Femur (tissue), 1 donor: ENCODE measurements around the gene TXNRD2.

Source experiments
- DNase-seq: peaks from one replicate; pipeline ENCODE4 v3.0.0-alpha.2; 2017

The TXNRD2 gene

DNA sequence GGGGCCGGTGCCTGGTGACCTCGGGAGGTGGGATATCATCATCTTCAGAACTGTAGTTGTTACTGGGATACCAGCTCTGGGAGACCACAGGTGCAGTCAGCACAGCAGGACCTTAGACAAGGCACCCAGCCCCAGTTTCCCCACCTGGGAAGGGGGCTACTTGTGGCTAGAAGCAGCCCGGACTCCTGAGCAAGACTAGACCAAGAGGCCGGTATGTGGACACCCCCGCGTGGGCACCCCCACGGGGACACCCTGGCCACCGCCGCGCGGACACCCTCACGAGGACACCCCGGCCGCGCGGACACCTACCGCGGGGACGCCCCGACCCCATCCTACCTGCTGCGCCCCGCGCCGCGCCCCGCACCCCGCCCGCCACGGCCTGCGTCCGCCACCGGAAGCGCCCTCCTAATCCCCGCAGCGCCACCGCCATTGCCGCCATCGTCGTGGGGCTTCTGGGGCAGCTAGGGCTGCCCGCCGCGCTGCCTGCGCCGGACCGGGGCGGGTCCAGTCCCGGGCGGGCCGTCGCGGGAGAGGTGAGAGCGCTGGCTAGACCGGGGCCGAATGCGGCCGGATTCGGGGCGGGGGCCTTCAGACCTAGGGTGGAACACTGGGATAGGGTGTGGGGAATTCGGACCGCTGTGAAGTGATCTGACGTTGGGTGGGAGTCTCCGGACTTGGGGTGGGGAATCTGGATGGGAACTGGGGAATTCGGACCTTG is at the start of gene TXNRD2, which contains the start of gene COMT:
Gene TXNRD2, minus strand, starts transcription at position 454 of the 718 bp plus-strand sequence. Its CDS starts 15 bp downstream, at position 439.
Gene COMT, plus strand, starts transcription at position 408 of the 718 bp plus-strand sequence. CDS start 20,755 bp downstream, outside the sequence.
- DNase-seq = peak; percentile 81

DNA sequence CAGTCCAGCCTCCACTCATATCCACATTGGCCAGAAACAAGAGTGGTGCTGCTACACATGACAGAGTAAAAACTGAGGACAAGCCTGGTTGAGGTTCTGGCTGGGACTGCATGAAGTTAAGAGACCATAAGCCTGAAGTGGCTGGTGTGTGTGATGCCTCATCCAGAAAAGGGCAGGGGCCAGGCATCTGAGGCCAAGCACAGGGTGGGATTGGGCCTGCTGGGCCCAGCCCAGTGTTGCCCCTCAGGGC is 49.7 kb upstream of the TXNRD2 start:
- DNase-seq = no peak

DNA sequence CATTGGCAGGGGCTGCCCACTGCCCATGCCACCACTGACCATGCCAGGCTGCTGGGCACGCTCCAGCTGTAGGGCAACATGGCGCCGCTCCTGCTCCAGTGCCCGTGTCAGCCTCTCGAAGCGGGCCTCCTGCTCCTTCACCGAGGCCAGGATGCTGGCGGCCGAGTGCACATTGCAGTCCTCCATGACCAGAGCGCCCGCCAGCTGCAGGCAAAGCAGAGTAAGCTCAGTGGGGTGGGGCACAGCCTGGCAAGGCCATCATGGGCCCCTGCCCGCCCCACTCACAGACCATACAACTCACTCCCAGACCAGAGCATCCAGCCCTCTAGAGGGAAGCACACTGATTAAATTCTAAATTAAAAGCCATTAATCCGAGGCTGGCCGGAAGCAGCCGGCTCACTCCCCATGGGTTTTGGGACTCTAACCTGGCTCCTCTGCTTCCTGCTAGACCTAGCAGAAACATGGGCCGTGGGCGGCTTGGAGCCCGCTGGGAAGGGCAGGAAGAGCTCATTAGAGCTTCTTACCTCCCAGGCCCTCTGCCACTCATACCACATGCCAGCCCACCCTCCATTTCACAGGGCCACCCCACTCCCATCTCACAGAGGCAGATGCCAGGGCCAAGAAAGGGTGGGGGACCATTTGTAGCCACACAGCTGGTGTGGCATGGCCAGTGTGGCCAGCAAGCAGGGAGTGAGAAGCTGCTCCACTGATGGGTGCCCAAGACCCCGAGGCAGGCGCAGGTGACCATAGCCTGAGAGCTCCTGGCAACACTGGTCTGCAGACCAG is 49.2 kb upstream of the TXNRD2 start:
- DNase-seq = peak; percentile 34

GRCh38 chr22:19990188-19990587 is 48.6 kb upstream of the TXNRD2 start:
- DNase-seq = peak; percentile 8

- DNase-seq = peak; percentile 9
These were observed 48.1 kb upstream of the TXNRD2 start for GRCh38 chr22:19989725-19990067.

DNA sequence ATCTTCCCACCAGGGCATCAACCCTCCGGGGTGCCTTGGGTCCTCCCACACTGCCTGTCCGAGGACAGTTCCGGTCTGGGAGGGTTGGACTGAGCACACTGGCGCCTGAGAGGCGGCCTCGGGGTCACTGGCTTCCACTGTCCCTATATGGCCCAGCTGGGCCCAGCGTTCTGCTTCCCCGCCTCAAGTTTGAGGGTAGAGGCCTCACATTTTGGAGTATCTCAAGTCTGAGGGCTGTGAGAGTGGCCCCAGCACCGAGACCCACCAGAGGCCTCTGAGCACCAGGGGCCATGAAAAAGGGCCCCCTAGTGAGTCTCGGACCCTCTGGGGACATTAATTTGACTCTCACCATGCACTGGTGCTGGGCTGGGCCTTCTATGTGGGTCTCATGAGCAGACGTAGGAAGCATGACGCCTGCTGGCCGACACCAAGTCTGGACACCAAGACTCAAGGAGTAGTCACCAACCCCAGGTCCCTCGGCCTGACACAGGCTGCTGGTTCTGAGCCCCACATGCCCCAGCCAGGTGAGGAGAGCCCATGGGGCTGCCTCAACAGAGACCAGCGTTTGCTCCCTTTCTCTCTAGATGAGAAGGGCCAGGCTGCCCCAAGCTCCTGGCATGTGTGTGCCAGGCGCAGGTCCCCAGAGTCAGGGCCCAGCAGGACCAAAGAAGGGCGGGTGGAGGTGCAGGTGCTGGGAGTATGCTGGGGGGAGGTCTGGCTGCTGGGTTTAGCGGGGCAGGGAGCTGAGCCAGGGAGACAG is 47.5 kb upstream of the TXNRD2 start:
- peak; percentile 40 for DNase-seq

- no peak for DNase-seq
These were observed 46.8 kb upstream of the TXNRD2 start for GRCh38 chr22:19988331-19988808.

DNA sequence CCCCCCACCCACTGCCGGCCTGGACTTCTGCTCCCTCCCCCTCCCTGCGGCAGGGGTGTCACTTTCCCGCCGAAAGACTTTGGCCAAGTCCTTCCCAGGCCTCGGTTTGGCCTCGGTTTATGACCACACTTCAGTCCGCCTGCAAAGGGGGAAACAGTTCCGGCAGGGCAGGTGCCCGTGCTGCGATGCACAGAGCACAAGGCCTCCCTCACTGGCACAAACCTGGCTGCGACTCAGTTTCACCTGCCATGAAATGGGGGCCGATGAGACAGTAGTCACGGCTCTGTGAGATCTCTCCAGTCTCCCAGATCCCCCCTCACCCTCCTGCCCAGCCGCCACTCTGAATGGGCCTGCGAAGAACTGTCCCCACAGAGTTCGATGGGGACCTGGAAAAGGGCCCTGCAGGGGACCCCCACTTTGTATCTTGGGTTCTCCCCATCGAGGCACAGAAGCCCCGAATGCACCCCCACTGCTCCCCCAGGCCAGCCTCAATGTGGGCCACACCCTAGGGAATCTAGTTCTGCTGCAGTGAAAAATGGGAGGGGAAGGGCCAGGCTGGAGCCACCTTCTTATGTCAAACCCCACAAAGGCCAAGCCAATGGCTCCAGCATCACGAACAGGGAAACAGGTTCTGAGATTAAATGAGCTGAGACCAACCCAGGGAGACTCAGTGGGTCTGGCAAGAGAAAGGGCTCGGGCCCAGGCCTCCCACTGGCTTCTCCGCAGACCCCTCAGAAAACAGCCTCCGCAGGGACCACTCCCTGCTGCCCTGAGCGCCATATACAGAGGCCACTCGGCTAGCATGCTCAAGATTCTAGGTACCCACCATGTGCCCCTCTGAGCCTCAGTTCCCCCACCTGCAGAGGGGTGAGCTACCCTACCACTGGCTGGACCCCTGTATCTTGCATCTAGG is 46.0 kb upstream of the TXNRD2 start:
- no peak for DNase-seq

DNA sequence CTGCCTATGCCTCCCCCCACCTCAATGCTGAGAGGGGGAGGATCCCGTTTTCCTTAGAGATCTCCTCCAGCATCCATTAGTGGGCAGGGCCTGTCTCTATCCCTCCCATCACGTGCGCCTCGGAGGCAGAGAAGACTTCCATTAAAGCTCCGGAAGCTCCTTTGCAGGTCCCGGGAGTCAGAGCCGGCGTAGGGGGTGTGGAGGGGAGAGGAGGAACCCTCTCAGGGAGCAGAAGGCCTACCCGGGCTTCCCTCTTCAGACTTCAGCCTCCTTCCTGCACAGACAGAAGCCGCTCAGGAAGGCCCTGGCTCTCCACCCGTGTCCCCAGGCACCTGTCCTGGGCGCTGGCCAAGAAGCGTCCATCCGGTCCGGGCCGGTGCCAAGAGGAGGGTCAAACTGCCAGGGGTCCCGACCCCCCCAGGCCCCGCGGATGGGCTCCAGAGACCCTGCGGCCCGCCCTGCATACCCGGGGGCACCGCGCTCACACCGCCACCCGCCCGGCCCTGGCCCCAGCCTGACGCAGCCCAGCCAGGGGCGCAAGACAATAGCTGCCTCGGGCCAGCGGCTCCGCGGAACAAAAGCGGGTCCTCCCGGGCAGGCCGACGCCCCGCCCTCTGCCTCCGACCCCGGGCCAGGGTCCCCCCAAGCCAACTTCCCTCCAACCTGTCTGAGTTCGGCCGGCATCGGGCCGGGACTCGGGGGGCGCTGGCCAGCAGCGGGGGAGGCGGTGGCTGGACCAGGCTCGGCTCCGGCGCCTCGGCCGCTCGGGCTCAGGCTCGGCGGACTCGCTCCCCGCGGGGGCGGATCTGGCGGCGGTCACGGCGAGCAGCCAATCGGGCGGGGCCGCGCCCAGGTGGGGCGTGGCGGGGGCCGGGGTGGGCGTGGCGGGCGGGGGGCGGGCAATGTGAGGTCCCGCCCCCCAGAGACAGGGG is 45.1 kb upstream of the TXNRD2 start:
- DNase-seq = peak; percentile 88

- no peak for DNase-seq
These were observed 44.4 kb upstream of the TXNRD2 start for GRCh38 chr22:19986011-19986409.

GRCh38 chr22:19984851-19985811 is 43.5 kb upstream of the TXNRD2 start:
- peak; percentile 23 for DNase-seq

GRCh38 chr22:19984201-19984753 is 42.7 kb upstream of the TXNRD2 start:
- peak; percentile 67 for DNase-seq

DNA sequence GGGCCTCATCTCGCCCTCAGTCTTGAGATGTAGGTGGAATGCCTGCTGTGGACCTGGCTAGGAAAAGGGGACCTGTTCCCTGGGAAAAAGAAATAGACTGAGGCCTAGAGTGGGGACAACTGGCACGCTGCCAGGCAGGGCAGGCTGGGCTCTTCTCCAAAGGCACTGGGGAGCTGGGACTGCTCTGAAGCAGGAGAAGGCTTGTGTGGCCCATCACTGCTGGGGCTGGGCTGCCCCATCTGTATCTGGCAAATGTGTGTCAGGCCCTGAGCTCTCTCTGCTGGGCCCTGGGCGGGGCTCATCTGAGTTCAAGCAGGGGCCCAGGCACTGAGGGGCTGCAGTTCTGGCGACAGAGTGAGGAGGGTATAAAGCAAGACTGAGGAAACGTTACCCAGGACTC is 42.1 kb upstream of the TXNRD2 start:
- peak; percentile 43 for DNase-seq

GRCh38 chr22:19982991-19983578 is 41.5 kb upstream of the TXNRD2 start:
- DNase-seq = peak; percentile 66

DNA sequence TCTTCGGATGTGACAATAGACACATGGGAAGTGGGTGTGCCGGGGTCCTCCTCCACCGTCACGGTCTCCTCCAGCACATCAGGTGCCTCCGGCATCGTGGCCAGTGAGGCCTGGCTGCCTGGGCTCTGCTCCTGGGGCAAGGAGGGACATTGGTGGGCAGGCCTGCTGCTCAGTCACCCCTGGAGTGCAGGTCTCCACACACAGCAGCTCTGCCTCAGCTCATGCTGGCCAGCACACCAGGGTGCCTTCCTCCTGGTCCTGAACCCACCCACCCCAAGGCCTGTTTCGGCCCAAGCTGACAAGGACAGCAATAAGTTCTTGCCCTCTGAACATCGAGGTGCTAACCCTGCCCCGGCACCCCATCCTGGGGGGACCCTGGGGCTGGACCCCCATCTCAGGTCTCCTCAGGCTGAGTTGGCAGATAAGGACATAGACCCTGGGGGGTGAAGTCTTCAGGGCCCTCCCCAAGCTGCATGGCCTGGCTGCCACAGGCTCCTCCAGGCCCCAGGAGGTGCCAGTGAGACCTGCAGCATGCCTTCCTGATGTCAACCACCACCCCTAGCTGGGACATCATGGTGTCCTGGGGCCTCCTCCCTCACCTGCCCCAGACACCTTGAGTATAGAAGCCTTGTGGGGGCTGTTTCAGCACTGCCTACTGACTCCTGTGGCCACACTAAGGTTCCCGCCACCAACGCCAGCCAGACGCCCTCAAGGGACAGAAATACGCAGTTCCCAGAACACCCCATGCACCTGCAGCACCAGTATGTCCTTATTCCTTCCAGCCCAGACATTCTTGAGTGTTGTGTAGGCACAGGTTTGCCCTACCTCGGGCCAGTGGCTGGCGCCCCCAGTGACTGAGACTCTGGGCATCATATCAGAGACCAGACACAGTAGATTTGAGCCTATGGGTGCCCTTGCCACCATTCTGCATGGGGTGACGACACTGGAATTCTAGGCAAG is 40.6 kb upstream of the TXNRD2 start:
- DNase-seq = peak; percentile 15

GRCh38 chr22:19981171-19981960 is 39.7 kb upstream of the TXNRD2 start:
- peak; percentile 16 for DNase-seq

GRCh38 chr22:19980766-19981165 is 39.1 kb upstream of the TXNRD2 start:
- DNase-seq = no peak
